Chondrocyte (in vitro differentiated cells): ENCODE data around the gene PDZD7. TPM values are rescaled to one million over a fixed set of nuclear protein-coding genes. Genes with fewer than 3 reads are reported as not detected.

Source experiments
- DNase-seq: peaks from one replicate; pipeline ENCODE4 v3.0.0; 2021; ENCODE audit warnings: mixed read lengths, low spot score
- H3K27ac Mint-ChIP-seq: one replicate; pipeline ENCODE4 v1.8.0; 2021; ENCODE audit warnings: mild to moderate bottlenecking, moderate library complexity, mixed read lengths; ENCODE audit not compliant: unreplicated experiment
- H3K27me3 Mint-ChIP-seq: 2 replicates; pipeline ENCODE4 v1.8.0; 2021; ENCODE audit warnings: low read depth, mixed read lengths
- H3K36me3 Mint-ChIP-seq: 2 replicates; pipeline ENCODE4 v1.8.0; 2021; ENCODE audit warnings: low read depth, mixed read lengths
- H3K4me1 Mint-ChIP-seq: 2 replicates; pipeline ENCODE4 v1.8.0; 2021; ENCODE audit warnings: low read depth, mild to moderate bottlenecking, mixed read lengths
- H3K4me3 Mint-ChIP-seq: one replicate; pipeline ENCODE4 v1.8.0; 2021; ENCODE audit warnings: mild to moderate bottlenecking, moderate library complexity, mixed read lengths; ENCODE audit not compliant: unreplicated experiment
- H3K9me3 Mint-ChIP-seq: 2 replicates; pipeline ENCODE4 v1.8.0; 2021; ENCODE audit warnings: low read depth, mixed read lengths
- CTCF ChIP-seq: fragments of 200-600 bp; sonication (generic); IDR thresholded peaks from 2 replicates; pipeline ENCODE4 v1.5.0; 2021; ENCODE audit warnings: antibody characterized with exemption, mild to moderate bottlenecking, moderate library complexity
- total RNA-seq: library from RNA; stranded (reverse); gene quantifications from 3 replicates; pipeline ENCODE4 v1.2.1, GENCODE V29; 2021

PDZD7 gene
- total RNA-seq, 1 donor from 2014 or later = 1.8 TPM

- peaks cover 49% of the 10 kb centered on the region for H3K4me1 Mint-ChIP-seq
- no peak overlapping the region for H3K27ac Mint-ChIP-seq
- H3K36me3 Mint-ChIP-seq = no peaks in the 10 kb centered on the region
- no peak for DNase-seq
- H3K4me3 Mint-ChIP-seq = no peak overlapping the region
- H3K27me3 Mint-ChIP-seq = no peaks in the 10 kb centered on the region
- no peak for TF ChIP-seq CTCF
- no peaks in the 10 kb centered on the region for H3K9me3 Mint-ChIP-seq
Measured at GRCh38 chr10:101064415-101065030, 33.6 kb upstream of the PDZD7 start.

DNA sequence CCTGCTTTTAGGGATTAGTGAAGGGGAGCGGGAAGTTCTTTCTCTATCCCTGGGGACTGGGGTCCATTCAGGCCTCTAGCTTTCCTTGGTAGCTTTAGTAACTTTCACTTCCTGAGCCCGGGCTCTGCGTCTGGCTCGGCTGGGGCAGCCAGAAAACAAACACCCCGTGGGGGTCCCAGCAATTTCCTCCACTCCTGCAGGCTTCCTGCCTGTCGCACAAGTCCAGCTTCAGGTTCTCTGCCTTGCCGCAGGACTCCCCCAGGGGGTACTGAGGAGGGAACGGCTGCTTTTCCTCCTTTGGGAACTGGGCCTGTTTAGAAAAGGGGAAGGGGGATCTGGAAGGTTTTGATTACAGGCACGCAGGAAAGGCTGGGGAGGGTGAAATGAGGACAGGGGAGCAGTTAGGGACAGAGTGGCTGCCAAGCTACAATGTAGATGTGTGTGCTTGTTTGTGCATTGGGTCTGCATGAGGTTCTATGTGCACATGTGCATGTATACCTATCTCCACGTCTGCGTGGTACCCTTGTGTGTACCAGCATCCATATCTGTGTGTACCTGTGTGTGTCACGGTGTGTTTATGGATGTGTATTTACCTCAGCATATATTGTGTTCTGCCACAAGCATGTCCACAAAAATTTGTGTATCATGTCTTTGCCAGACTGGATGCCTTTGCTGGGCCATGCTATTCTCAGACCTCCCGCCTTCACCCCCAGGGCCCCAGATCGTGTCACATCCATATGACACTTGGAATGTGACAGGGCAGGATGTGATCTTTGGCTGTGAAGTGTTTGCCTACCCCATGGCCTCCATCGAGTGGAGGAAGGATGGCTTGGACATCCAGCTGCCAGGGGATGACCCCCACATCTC, 32.9 kb upstream of the PDZD7 start:
- H3K27ac Mint-ChIP-seq = peak overlapping the region; percentile 9
- H3K4me3 Mint-ChIP-seq = peak overlapping the region; percentile 8
- no peaks in the 10 kb centered on the region for H3K9me3 Mint-ChIP-seq
- no peaks in the 10 kb centered on the region for H3K36me3 Mint-ChIP-seq
- DNase-seq = no peak
- TF ChIP-seq CTCF = no peak
- H3K4me1 Mint-ChIP-seq = peaks cover 52% of the 10 kb centered on the region
- H3K27me3 Mint-ChIP-seq = no peaks in the 10 kb centered on the region

DNA sequence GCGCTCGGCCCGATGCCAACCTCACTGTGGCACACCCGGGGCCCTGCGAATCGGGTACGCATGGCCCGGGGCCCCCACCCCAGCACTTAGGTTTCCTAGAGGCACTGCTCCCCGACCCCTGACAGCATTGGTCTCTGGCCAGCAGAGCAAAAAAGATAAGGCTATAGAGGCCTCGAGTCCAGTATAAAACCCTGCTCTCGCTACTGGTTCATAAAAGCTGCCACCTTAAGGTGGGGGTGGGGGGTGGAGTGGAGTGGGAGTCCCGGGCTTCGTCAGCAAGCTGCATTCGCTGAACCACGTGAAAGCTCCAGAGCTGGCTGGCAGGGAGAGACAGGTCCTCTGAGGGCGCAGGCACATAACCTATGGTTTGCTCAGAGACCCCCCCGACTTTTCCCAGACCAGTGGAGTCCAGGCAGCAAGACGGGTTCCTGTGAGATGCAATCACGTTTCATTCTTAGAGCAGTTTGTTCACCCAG, 32.2 kb upstream of the PDZD7 start:
- DNase-seq = no peak
- Mint-ChIP-seq H3K4me1 (peaks cover 52% of the 10 kb centered on the region), H3K9me3 (no peaks in the 10 kb centered on the region), H3K27me3 (no peaks in the 10 kb centered on the region), H3K27ac (peak overlapping the region; percentile 32), H3K36me3 (no peaks in the 10 kb centered on the region), H3K4me3 (peak overlapping the region; percentile 84)
- TF ChIP-seq CTCF = no peak

- peak; percentile 80 for TF ChIP-seq CTCF
- Mint-ChIP-seq H3K4me1 (peaks cover 49% of the 10 kb centered on the region), H3K9me3 (no peaks in the 10 kb centered on the region), H3K27ac (peak overlapping the region; percentile 95), H3K4me3 (peak overlapping the region; percentile 84), H3K36me3 (no peaks in the 10 kb centered on the region), H3K27me3 (no peaks in the 10 kb centered on the region)
- DNase-seq = no peak
Measured at GRCh38 chr10:101062232-101063049, 31.5 kb upstream of the PDZD7 start.
